MM.1S (cell line): Measurements from ENCODE around the gene DNAJC17.

ENCODE experiments used
- CTCF ChIP-seq: fragments of 300-600 bp; sonication (generic); IDR thresholded peaks from 2 replicates; pipeline ENCODE4 v1.5.1; 2016; ENCODE audit warnings: antibody characterized with exemption, low read length, mixed read lengths
- EZH2phosphoT487 ChIP-seq: fragments of 300-600 bp; sonication (generic); IDR thresholded peaks from 2 replicates; pipeline ENCODE4 v1.6.1; 2018; ENCODE audit warnings: antibody characterized with exemption, low read length

DNA sequence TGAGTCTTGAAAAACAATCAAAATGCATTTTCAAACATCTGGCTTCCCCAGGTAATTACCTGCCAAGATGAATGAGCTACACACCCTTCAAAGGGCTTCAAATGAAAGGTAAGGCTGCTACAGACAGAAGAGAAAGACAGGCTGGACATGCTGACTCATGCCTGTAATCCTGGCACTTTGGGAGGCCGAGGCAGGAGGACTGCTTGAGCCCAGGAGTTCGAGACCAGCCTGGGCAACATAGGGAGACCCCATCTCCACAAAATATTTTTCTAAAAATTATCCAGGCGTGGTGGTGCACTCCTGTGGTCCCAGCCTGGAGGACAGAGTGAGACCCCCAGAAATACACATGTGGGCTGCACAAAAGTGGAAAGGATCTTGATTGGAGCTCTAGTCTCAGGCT, 14.9 kb downstream of the DNAJC17 start:
- TF ChIP-seq EZH2phosphoT487 = no peak
- no peak for TF ChIP-seq CTCF
